GM21825 (cell line): ENCODE measurements around the gene ASTN2.

ENCODE experiments used
- ATAC-seq: cut with Tn5 transposase; IDR thresholded peaks from one replicate; pipeline ENCODE4 v1.9.1; 2021; ENCODE audit warnings: mild to moderate bottlenecking, moderate library complexity; ENCODE audit not compliant: unreplicated experiment

The ASTN2 gene

DNA sequence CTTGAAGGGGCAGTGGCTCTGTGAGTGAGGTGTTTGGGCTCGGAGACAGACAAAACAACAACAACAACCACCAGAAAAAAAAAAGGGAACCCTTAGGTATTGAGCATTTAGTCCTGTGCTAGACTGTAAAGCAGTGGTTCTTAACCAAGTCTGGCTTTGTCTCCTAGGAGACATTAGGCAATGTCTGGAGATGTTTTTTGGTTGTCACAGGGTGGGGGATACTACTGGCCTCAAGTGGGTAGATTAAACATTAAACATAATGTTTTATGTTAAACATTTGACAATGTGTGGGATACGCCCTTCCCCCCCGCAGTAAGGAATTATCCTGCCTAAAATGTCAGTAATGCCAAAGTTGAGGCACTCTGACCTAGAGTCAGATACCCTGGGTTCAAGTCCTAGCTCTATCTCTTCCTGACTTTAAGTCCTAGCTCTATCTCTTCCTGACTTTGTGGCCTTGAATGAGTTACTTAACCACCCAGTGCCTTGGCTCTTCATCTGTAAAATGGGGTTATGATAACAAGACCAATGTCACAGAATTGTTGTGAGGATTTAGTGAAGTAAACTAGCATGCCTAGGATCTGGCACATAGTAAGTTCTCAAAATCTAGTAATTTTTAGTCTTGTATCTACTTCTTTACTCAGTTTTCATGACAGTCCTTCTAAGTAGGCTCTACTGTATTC, 725.9 kb downstream of the ASTN2 start:
- ATAC-seq, result no peak

DNA sequence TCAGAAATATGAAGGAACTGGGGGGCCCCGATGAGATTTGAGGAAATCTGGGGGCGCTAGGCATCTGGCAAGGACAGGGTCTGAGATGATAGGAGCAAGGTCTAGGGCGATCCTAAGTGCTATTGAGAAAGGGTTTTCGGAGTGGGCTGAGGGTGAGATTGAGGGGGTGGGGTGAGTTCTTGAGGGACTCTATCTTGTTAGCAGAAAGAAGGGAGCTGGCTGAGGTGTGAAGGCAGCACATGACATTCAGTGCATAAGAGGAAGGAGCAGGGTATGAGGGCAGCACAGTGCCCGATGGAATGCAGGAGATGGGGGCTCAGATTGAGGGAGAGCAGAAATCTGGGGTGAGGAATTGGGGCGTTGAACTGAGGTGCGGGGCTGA, 727.1 kb downstream of the ASTN2 start:
- no peak for ATAC-seq

DNA sequence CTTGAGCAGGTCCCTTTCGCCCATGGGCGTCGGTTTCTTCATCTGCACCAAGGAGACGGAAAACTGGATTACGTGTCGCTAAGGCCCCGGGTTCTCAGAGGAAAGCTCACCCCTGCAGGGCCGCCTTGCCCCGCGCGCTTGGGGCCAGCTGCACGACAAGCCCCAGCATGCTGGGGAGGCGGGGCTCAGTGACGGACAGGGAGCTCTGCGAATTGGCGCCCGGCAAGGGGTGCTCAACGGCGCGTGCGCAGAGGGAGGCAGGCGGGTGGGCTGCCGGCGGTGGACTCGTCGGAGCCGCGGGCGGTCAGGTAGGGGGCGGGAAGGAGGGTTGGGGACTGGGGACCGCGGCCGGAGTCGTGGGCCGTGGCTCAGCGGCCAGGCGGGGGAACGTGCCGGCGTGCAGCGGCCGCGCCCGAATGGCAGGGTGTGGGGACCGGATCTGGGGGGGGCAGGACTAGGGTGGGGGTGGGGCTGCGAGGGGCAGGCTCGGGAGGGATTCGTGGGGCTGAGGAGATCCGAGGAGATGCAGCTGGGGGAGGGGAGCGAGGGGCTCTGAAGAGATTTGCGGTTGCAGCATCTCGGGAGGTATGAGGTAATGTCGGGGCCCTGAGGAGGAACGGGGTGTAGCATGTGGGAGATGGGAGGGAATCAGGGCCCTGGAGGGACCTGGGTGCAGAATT, 727.6 kb downstream of the ASTN2 start, which contains the start of gene TRIM32:
TSS of gene TRIM32 (plus strand) at position 232 of the 680 bp plus-strand sequence. CDS start 10,438 bp downstream, outside the sequence.
- ATAC-seq, result peak; percentile 99

DNA sequence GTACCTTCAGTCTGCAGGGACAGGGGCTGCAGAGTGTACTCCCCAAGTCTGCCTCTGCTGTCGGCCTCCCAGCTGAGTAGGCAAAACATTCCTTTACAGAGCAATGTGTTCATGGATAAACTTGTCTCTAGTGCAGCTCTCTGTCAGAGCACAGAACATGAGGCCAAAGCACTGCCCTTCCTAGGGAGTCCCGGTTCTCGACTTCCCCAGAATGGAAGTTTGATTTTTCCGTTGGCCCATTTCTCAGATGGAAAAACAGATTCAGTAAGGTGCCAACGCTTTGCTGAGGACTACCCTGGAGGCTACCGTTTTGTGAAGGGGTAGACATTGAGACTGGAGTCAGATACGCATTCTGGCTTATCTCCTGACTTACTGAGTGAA, 728.2 kb downstream of the ASTN2 start:
- peak; percentile 38 for ATAC-seq

DNA sequence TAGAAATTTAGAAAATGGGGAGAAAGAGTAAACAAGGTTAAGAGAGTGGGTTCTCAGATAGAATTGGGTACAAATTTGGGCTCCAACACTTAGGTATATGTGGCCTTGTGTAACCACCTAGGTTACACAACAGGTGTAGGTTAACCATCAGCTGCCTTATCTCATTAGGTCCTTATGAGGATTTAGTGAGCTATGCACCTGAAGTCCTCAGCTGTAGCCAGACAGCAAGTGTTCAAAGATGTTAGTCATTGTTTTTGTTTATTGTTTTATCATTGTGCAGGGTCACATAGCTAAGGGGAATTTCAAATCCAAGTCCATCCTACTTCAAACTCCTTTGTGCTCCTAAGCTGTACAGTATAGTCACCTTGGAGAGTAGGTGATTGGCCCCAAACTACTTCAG, 728.7 kb downstream of the ASTN2 start:
- no peak for ATAC-seq

DNA sequence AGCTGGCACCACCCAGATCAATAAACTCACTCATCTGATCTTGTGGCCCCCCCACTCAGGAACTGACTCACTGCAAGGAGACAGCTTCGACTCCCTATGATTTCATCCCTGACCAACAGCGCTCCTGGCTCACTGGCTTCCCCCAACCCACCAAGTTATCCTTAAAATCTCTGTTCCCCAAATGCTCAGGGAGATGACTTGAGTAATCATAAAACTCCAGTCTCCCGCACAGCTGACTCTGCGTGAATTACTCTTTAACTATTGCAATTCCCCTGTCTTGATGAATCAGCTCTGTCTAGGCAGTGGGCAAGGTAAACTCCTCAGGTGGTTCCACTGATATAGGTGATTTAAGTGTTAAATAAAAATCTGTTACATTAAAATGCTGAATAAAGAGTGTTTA, 729.7 kb downstream of the ASTN2 start:
- ATAC-seq, result no peak

DNA sequence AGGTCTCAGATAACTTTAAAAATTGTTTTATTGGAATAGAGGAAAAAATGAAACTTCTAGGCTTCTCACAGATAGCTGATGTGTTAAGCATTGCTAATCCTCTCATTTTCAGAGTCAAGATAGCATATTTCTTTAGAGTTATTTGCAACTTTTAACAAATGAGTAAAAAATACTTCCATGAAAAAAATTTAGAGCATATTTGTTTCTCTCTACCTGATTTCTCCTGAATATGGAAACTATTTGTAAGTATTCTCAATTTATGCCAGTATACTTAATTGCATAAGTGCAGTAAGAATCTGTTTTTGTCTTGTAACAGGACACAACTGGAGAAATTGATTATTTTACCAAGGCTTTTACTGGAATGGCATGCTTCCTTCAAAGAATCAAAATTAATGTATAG, 731.3 kb downstream of the ASTN2 start:
- ATAC-seq, result no peak

DNA sequence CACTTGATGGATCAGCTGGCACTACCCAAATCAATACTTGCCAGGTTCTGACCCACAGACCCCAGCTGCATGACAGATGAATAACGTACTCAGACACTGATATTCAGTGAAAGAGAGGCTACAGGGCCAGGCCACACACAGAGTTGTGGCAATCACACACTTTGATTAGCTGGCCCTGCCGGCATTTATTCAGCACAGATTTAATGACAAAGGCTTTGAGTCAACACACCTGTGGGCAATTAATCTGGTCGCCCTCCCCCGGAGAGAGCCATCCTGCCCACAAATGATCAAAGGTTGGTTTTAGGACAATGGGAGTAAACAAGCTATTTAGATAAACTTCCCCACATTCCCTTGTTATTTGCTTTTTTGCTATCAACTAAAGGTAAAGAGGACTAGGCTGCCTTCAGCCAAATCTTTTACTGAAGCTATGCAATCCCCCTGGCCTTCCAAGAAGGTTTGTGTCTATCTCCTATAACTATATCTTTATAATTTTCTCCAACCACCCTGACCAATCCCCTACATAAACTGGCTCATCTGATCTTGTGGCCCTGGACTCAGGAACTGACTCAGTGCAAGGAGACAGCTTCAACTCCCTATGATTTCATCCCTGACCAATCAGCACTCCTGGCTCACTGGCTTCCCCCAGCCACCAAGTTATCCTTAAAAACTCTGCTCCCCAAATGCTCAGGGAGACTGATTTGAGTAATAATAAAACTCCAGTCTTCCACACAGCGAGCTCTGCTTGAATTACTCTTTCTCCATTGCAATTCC, 740.5 kb downstream of the ASTN2 start:
- no peak for ATAC-seq

DNA sequence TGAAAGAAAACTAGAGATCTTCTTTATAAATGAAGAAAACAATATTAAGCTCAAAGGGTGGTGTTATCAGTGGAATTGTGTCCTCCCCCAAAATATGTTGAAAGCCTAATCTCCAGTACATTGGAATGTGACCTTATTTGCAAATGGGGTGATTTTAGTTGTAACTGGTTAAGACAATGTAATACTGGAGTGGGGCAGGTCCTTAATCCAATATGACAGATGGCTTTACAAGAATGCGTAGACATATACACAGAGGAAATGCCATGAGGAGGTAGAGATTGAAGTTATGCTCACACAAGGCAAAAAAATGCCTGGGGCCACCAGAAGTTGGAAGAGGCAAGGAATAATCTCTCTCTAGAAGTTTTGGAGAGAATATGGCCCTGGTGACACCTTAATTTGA, 741.5 kb downstream of the ASTN2 start:
- ATAC-seq, result no peak

DNA sequence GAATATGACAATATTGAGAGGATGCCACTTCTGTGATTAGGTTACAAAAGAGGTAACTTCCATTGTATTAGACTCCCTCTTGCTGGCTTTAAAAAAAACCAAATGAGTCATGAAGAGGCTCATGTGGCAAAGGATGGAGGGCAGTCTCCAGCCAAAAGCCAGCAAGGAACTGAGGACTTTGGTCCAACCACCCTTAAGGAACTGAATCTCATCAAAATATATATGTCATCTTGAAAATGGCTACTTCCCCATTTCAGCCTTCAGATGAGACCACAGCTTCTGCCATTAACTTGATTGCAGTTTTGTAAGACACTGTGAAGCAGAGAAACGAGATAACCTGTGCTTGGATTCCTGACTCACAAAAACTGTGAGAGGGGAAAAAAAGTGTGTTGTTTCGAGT, 743.3 kb downstream of the ASTN2 start:
- no peak for ATAC-seq

DNA sequence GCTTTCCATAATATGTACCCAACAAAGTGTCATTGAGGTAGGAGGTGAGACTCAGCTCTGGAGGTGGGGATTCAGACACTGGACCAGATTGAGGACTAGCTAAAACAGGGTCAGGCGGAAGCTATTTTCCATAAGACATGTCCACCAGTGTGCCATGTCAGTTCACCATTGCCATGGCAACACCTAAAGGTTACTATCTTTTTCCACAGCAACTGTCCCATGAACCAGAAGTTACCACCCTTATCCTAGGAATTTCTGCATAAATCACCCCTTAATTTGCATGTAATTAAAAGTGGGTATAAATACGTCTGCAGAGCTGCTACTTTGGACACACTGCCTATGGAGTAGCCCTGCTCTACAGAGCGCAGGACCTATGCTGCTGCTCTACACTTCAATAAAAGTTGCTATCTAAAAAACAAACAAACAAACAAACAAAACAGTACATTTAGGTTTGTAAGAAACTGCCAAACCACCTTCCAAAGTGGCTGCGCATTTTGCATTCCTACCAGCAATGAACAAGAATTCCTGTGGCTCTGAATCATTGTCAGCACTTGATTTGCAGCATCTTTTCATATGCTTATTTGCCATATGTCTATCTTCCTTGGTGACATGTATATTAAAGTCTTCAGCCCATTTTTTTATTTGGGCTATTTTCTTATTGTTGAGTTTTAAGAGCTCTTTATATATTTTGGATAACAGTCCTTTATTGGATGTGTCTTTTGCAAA, 745.7 kb downstream of the ASTN2 start:
- no peak for ATAC-seq

DNA sequence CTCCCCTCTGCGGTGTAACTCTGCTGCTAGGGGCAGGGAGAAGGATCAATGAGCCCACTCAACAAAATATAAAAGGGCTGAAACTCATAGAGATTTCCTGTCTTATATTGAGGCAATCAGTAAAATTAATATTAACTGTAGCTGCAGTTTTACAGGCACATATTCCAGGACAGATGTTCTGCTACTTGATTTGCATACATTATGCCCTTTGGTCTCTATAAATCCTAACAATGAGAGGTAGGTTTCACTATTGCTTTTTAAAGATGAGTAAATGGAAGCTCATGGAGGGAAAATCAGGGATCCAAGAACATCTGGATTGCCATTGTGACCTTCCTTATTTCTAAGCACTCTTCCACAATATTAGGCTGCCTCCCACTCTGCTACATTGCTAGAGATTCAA, 751.3 kb downstream of the ASTN2 start:
- no peak for ATAC-seq

DNA sequence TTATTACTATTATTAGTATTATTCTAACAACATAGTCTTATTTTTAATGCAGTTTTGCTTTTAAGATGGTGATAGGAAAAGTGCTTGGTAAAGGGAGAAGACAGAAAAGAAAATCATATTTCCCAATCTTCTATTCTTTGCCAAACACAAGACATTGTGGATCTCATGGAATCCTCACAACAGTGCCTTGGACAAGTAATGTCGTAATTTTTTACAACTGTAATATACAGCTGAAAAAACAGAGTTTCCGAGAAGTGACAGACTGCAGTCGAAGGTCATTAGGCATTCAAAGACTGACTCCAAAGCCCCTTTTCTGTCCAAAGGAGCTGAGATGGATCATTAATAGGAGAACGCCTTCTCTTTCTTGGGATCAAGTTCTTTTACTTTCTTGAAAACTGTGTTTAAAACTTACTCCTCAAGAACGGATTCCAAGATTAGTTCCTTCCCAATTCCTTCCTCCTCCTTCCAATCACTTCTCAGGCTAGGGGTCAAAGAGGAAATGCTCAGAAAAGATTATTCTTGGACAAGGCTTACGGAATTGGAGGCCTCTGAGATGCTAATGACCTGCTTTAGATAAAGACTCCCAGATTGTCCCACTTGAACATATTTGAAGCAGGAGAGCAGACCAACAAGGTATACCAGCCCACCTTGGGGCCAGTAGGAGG, 752.1 kb downstream of the ASTN2 start:
- ATAC-seq, result no peak

DNA sequence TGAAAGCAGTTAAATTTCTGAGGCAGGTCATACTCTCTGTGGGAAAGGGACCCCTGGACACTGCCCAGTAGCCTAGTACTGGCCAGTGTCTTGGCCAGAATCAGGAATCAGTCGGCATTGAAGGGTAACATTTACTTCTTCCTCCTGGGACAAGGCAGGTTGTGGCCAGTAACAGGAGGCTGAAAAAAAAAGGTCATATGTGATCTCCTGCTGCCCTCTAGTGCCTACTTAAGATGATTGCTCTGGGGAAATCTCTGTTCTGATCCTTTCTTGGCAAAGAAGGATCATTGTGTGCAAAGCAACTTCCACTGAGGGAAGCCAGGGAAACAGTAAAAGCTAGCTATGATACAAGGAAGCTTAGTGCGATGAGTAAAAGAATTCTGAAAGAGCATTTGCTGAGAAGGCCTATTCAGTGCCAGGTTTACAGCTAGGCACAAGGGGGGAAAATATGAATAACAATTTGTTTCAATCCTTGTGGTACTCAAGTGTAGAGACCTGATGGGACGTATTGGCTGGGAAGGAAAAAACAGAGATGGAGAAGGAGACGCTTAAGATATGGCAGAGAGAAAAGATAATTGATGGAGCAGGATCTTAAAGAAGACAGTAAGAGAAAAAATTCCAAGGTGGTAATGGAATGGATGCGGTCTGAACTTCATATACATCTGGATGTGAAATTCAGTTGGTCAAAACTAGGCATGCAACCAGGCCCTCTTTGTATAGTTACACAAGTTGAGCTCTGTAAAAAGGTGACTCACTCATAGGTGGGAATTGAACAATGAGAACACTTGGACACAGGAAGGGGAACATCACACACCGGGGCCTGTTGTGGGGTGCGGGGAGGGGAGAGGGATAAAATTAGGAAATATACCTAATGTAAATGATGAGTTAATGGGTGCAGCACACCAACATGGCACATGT, 753.6 kb downstream of the ASTN2 start:
- ATAC-seq, result peak; percentile 76

DNA sequence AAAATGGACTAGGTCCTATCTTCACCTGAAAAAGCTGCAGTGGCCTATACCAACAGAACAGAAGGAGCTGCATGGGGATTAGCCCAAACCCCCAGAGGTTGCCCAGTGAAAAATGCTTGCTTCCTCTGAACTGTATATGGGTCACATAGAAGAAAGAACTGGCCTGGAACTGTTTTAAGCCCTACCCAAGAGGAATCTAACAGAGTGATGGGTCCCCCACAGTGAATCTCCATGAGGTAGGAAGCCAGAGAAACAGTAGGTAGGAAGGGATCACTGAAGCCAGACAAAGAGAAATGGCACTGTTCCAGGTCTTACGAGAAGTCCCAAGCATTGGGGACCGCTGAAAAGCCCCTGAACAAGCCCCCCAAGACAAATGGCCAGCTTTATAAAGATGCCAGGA, 756.6 kb downstream of the ASTN2 start:
- ATAC-seq, result no peak

DNA sequence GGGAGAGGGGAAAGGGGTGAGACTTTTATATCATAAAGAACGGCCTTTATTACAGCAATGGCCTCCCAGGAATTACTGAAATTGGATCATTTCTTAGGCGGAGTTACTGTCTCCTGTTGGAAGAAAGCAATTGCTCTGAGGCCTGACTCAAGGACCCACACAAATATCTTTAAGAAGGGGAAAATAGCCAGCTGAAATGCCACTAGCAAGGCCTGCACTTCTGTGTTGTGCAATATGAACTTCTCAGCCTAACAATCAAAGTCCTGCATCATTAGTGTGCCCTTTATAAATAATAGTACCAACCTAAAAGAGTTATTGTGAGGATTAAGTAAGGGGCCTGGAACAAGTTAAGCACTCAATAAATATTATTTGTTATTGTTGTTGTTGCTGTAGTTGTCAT, 757.9 kb downstream of the ASTN2 start:
- no peak for ATAC-seq

DNA sequence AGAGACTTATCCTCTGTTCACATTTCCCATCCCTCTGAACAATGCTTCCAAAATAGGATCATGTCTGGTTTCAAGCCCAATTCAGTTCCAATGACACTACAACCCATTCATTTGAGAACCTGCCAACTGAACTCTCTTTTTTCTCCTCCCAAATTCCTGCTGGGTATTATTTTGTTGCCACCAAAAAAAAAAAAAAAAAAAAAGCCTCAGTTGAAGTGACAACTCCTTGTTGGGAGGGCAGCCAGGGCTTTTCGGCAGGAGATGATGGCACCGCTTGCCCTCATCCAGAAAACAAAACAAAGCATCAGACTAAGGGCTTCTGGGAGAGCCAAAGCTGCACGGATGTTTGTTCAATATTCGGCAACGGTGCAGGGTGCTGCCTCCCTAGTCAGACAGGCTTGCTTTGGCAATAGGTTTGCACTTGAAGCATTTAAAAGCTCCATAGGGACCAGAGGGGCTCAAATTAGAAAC, 758.3 kb downstream of the ASTN2 start:
- no peak for ATAC-seq

DNA sequence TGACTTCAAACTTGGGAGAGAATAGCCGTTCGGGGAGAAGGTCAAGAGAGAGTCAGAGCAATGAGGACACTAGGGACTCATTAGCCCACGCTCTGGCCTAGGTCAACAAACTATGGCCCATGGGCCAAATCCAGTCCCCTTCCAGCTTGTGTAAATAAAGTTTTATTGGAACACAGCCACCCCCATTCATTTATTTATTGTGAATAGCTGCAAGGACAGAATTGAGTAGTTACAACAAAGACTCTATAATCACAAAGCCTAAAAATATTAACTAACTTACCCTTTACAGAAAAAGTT, 760.9 kb downstream of the ASTN2 start:
- no peak for ATAC-seq

DNA sequence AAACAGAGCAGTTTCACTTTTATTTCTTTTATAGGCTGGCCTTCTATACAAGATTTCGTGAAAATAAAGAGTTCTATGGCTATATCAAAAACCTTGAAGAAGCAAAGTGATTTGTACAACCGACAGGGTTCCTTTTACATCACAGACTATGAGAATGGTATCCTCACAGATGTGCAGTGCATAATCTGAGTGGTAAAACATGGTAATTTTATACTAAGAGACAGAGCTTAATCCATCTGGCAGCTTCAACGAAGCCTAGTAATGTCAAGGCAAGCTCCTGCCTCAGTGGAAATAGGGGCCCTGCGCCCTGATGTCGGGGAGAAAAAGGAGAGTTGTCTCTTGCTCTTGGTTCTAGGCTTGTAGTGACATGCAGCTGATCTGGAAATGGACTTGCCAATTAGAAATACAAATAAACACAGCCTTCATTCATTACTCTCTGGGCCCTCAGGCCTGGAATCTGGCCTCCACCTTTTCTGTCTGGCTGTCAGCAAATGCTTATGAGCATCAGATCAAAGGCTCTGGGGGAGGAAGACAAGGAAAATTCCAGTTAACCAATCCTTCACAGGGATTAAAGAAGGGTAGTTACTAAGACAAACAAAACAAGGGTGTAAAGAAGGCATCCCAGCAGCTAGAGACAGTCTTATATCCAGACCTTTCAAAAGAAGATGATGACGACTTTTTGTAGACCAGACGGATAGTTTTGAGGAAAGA, 761.4 kb downstream of the ASTN2 start:
- ATAC-seq, result no peak
